Epithelial cell of proximal tubule (primary cell): Measurements from ENCODE around the gene FDX2. TPM values are rescaled to one million over a fixed set of nuclear protein-coding genes. Genes with fewer than 3 reads are reported as not detected.

Source experiments
- DNase-seq: peaks from one replicate; pipeline ENCODE4 v3.0.0-alpha.2; 2011; ENCODE audit warnings: low read depth
- H3K4me3 ChIP-seq: 2 replicates; pipeline ENCODE4 v1.5.1; 2011; ENCODE audit warnings: low read depth, mild to moderate bottlenecking, low read length
- total RNA-seq: library from RNA; depleted of rRNA; stranded (reverse); fragments of >200 nt; gene quantifications from 2 replicates; pipeline ENCODE4 v1.2.3, GENCODE V29; 2015
- TF ChIP-seq, protein P1 (sequence below): conservative IDR thresholded peaks from 2 replicates; pipeline ENCODE4 v1.5.1; 2012; ENCODE audit warnings: low read depth, mild to moderate bottlenecking, low read length

The FDX2 gene
- total RNA-seq, 1 donor from 2014 or later, result 57.6 TPM

DNA sequence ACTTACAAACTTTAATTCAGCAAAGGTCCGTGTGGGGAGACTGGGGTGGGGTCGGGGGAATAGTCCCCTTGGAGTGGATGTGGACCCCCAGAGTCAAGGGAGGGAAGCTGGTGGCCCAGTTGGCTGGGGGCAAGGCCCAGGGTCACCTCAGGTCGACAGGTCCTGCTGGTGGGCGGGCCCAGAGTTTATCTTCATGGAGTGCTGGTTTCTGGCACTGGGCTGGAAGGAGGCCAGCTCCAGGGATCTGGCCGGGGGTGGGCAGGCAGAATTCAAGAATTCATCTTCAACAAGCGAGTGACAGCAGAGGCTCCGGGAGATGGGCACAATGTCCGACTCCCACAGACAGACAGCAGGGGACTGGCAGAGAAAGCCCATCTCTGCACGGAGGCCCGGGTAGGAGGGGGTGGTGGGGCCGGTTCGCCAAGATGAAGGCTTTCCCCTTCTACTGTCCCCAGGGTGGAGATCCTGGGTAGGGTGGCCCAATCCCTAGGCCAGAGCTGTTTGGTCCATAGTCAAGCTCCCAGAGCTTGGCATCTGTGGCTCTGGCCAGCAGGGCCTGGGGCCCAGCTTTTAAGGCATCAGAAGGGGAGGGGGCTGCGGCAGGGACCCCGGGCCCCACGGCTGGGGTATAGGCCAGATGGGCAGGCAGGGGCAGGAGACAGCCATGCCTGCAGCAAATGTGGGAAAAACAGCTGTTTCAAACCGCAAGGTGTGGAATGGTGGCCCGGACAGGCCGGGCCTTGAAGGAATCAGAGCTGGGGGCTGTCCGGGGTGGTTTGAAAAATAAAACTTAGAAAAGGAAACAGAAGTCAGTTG is 622 bp upstream of the FDX2 start:
- TF ChIP-seq, protein P1, sequence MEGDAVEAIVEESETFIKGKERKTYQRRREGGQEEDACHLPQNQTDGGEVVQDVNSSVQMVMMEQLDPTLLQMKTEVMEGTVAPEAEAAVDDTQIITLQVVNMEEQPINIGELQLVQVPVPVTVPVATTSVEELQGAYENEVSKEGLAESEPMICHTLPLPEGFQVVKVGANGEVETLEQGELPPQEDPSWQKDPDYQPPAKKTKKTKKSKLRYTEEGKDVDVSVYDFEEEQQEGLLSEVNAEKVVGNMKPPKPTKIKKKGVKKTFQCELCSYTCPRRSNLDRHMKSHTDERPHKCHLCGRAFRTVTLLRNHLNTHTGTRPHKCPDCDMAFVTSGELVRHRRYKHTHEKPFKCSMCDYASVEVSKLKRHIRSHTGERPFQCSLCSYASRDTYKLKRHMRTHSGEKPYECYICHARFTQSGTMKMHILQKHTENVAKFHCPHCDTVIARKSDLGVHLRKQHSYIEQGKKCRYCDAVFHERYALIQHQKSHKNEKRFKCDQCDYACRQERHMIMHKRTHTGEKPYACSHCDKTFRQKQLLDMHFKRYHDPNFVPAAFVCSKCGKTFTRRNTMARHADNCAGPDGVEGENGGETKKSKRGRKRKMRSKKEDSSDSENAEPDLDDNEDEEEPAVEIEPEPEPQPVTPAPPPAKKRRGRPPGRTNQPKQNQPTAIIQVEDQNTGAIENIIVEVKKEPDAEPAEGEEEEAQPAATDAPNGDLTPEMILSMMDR, result no peak
- H3K4me3 ChIP-seq, result peak overlapping the region; percentile 85
- no peak for DNase-seq

DNA sequence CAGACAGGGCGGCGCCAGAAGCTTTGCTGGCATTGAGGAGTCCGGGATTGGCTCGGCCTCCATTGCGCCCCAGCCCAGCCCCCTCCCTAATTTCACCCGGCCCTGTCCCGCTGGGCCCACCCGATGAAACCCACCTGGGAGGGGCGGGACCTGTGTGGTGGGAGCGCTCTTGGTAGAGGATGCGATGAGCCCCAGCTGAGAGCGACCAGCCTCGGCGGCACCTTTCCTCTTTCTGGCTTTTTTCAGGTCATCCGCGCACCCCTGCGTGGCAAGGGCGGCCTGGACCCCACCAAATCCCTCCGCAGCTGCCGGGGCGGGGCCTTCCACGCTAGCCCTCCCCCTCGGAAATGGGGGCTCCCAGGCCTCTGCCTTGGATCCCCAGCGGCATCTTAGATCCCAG is 6.4 kb downstream of the FDX2 start, which contains the start of gene ZGLP1:
ZGLP1 (minus strand) TSS at position 393 of the 400 bp plus-strand sequence.
- DNase-seq, result no peak
- TF ChIP-seq, protein P1, result no peak

DNA sequence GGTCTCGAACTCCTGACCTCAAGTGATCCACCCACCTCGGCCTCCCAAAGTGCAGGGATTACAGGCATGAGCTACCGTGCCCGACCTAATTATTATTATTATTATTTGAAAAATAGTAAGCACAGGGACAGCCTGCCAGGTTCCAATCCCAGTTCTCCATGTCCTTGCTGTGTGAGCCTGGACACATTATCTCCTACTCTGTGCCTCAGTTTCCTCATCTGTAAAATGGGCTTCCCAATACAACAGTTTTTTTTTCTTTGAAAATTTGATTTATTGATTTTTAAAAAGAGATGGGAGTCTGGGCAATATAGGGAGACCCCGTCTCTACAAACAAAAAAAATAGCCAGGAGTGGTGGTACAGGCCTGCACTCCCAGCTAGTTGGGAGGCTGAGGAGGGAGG is 9.5 kb downstream of the FDX2 start:
- no peak overlapping the region for H3K4me3 ChIP-seq
- DNase-seq, result no peak
- TF ChIP-seq, protein P1, result no peak

More for the DNA sequence above, 6.4 kb downstream of the FDX2 start, which contains the start of gene ZGLP1:
- H3K4me3 ChIP-seq, result no peak within 1 kb of the TSS

DNA sequence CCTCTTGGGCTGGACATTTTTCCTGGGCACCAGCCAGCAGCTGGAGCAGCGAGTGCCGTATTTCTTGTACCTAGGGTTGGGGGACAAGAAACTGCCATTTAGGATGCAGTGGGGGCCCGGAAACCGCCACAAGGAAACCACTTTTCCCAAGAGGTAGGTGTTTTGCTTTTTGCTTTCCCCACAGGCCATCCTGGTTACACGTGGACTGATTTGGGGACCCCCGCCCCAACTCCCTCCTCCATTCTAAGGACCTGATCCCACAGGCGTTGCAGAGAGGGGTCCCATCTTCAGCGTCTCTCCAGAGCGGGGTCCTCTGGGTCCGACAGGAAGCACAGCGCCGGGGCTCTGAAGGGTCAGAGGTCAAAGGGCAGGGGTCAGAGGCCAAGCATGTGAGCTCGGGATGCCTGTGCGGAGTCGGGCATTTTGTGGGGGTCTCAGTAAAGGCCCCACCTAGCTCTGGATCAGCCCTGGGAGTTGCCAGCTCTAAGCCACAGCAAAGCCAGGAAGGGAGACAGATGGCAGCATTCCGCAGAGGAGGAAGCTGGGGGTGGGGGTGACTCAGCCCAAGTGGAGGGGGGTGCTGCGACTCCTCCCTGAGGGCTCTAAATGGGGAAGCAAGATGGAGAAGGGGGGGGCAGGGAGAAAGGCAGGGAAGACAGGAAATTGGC is 10.5 kb downstream of the FDX2 start:
- DNase-seq, result no peak
- TF ChIP-seq, protein P1, result no peak
- no peak overlapping the region for H3K4me3 ChIP-seq

DNA sequence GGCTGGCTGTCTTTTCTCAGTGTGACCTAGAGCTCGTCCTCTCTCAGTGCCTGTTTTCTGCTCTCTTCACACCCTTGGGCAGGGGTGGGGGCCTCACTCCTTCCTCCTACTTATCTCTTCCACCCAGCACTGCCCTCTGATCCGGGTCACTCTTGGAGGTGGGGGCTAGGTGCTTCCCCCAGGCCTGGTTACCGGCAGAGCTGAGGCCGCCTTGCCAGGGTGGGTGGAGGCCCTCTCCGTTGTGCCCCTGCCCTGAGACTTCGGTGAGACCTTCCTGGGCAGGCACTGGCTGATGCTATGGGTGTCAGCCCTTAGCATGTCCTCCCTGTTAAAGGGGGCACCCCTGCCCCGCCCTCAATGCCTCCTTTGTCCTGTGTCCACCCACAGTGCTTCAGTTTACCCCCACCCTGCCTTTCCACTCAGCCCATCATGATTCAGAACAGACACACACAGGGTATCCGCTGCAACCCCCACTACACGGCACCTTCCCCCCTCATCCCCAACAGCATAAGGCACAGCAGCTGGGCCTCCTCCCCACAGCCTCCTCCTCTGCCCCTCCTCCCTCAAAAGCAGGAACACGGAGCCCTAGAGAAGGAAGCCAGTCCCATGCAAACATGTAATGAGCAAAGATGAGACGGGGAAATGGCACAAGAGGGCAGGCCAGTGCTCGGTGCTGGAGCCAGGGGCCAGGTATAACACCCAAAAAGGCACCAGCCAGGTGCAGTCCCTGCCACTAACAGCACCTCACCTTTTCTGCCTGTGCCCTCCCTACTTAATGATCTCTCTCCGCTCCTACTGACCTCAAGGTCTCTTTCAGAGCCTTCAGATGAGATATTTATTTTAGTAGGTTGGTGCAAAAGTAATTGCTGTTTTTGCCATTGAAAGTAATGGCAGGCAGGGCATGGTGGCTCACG is 16.0 kb downstream of the FDX2 start:
- no peak overlapping the region for H3K4me3 ChIP-seq
- TF ChIP-seq, protein P1, result no peak
- DNase-seq, result no peak

DNA sequence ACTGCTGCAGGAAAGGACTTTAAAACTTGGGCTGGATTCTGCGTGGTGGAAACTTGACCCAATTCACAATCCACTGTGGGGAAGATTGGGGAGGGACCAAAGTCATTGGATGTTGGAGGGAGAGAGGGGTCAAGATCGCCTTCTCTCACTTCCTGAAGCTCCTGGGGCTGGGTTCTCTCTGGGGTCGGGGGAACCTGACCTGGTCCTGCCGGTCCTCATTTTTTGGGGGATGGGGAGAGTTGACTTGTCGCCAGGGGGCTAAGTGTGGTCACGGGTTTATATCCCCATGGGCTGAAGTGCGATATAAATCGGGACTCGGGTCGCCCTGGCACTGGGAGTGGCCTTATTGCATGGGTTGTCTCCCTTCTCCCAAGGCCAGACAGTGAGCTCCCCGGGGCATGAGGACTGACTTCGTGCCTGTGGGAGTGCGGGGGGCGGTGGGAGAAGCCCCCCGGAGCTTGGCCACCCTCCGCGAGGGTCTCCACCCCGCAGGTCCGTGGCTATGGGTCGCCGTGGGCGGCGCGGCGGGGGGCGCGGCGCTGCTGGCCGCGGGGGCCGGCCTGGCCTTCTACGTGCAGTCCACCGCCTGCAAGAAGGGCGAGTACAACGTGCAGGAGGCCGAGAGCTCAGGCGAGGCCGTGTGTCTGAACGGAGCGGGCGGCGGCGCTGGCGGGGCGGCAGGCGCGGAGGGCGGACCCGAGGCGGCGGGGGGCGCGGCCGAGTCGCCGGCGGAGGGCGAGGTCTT is 19.8 kb downstream of the FDX2 start:
- peak overlapping the region; percentile 24 for H3K4me3 ChIP-seq
- TF ChIP-seq, protein P1, result no peak

More for the DNA sequence above, 19.8 kb downstream of the FDX2 start:
- DNase-seq, result no peak
